IMR-90 (cell line): ENCODE measurements around the gene ATP5F1C.

Experiments
- CHD1 ChIP-seq: IDR thresholded peaks from 2 replicates; pipeline ENCODE4 v1.6.1; 2012; ENCODE audit warnings: low read depth, low read length, improper control_type of control experiment
- CTCF ChIP-seq: conservative IDR thresholded peaks from 2 replicates; pipeline ENCODE4 v1.5.1; 2012; ENCODE audit warnings: mild to moderate bottlenecking, low read depth, low read length, improper control_type of control experiment
- MAFK ChIP-seq: IDR thresholded peaks from 2 replicates; pipeline ENCODE4 v1.6.1; 2012; ENCODE audit warnings: low read depth, low read length, improper control_type of control experiment
- MXI1 ChIP-seq: IDR thresholded peaks from 2 replicates; pipeline ENCODE4 v1.6.1; 2012; ENCODE audit warnings: low read depth, mild to moderate bottlenecking, low read length, moderate library complexity, borderline replicate concordance
- POLR2A ChIP-seq: IDR thresholded peaks from 2 replicates; pipeline ENCODE4 v1.6.1; 2012; ENCODE audit warnings: mild to moderate bottlenecking, low read depth, low read length
- TF ChIP-seq, protein P1 (sequence below): fragments of 150-350 bp; IDR thresholded peaks from 2 replicates; pipeline ENCODE4 v1.6.1; 2017; ENCODE audit warnings: mild to moderate bottlenecking, antibody characterized with exemption, low read length, low read depth

DNA sequence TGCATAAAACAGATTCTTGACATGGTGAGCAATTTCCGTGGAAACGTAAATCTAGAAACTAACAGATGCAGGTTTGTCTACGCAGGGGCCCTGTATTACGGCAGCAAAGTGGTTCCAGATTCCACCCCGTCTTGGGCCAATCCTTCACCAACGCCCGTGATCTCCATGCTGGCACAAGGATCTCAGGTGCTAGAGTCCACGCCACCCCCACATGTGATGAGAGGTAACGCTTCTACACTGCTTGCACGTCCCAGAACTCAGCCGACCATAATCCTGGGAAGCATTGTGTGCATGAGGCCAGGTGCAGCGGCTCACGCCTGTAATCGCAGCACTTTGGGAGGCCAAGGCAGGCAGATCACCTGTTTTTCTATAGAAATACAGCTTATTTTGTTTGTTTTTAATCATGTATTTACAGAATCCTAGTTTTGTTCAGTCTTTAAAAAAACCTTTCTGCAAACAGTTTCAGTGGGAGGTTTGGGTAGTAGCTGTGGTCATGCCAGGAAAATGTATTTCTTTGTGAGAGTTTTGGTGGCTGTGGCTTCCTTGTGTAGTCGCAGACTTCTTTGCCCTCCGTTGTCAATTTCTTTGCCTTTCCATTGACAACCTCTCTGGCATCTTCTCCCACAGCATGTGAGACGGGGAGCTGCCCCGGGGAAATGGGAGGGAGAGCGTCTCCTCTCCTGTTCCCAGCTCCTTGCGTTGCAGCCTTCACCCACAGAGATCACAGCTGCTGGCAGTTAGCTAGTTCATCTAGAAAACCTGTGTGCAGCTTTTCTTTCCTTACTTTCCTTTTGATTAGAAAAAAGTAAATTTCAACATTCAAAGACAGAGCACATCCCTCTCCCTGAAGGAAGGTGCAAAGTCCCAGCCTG lies 49.2 kb upstream of the ATP5F1C start:
- TF ChIP-seq CTCF, result no peak
- TF ChIP-seq MAFK, result no peak
- no peak for TF ChIP-seq CHD1
- no peak for TF ChIP-seq MXI1
- no peak for TF ChIP-seq POLR2A
- TF ChIP-seq, protein P1, sequence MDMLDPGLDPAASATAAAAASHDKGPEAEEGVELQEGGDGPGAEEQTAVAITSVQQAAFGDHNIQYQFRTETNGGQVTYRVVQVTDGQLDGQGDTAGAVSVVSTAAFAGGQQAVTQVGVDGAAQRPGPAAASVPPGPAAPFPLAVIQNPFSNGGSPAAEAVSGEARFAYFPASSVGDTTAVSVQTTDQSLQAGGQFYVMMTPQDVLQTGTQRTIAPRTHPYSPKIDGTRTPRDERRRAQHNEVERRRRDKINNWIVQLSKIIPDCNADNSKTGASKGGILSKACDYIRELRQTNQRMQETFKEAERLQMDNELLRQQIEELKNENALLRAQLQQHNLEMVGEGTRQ, result no peak
